ENCODE measurements around the gene PPP2R5C. TPM values are rescaled to one million over a fixed set of nuclear protein-coding genes. Genes with fewer than 3 reads are reported as not detected.

PPP2R5C gene
- polyA plus RNA-seq, 1 donor from 2014 or later, result 106 TPM

GRCh38 chr14:101835566-101835965, 74.1 kb downstream of the PPP2R5C start:
- Mint-ChIP-seq H3K27me3 (no peaks in the 10 kb centered on the region), H3K9me3 (no peaks in the 10 kb centered on the region), H3K27ac (no peak overlapping the region), H3K4me1 (peaks cover 30 to 50% (median 47%) of the 10 kb centered on the region in 3 donors), H3K4me3 (no peak overlapping the region), H3K36me3 (peaks cover 8% of the 10 kb centered on the region)

GRCh38 chr14:101836135-101836534, 74.6 kb downstream of the PPP2R5C start:
- H3K9me3 Mint-ChIP-seq, result no peaks in the 10 kb centered on the region
- peak overlapping the region in 2 of 3 donors; percentile 29 to 53 for H3K27ac Mint-ChIP-seq
- H3K4me3 Mint-ChIP-seq, result no peak overlapping the region
- peaks cover 34 to 51% (median 51%) of the 10 kb centered on the region in 3 donors for H3K4me1 Mint-ChIP-seq
- no peaks in the 10 kb centered on the region for H3K27me3 Mint-ChIP-seq
- H3K36me3 Mint-ChIP-seq, result peaks cover 8% of the 10 kb centered on the region

GRCh38 chr14:101838476-101838875, 77.0 kb downstream of the PPP2R5C start:
- Mint-ChIP-seq H3K27ac (peak overlapping the region; percentile 85 to 90 (median 90)), H3K4me1 (peaks cover 32 to 52% (median 51%) of the 10 kb centered on the region in 3 donors), H3K27me3 (no peaks in the 10 kb centered on the region), H3K36me3 (peaks cover 6% of the 10 kb centered on the region), H3K4me3 (peak overlapping the region in 3 of 4 donors; percentile 77 to 89 (median 88)), H3K9me3 (no peaks in the 10 kb centered on the region)

- Mint-ChIP-seq H3K27ac (peak overlapping the region; percentile 80 to 90 (median 85)), H3K36me3 (peaks cover 8% of the 10 kb centered on the region), H3K4me3 (peak overlapping the region in 3 of 4 donors; percentile 19 to 88 (median 74)), H3K27me3 (no peaks in the 10 kb centered on the region), H3K4me1 (peaks cover 37 to 59% (median 59%) of the 10 kb centered on the region in 3 donors), H3K9me3 (no peaks in the 10 kb centered on the region)
These were observed 77.7 kb downstream of the PPP2R5C start for GRCh38 chr14:101839236-101839635.

GRCh38 chr14:101839661-101840060, 78.2 kb downstream of the PPP2R5C start:
- peaks cover 8% of the 10 kb centered on the region for H3K36me3 Mint-ChIP-seq
- no peaks in the 10 kb centered on the region for H3K27me3 Mint-ChIP-seq
- peak overlapping the region; percentile 80 to 90 (median 85) for H3K27ac Mint-ChIP-seq
- peak overlapping the region in 3 of 4 donors; percentile 19 to 88 (median 74) for H3K4me3 Mint-ChIP-seq
- peaks cover 41 to 61% (median 59%) of the 10 kb centered on the region in 3 donors for H3K4me1 Mint-ChIP-seq
- H3K9me3 Mint-ChIP-seq, result no peaks in the 10 kb centered on the region

GRCh38 chr14:101840649-101841369, 79.3 kb downstream of the PPP2R5C start:
- Mint-ChIP-seq H3K27me3 (no peaks in the 10 kb centered on the region), H3K36me3 (peaks cover 8% of the 10 kb centered on the region), H3K27ac (peak overlapping the region; percentile 64 to 85 (median 84)), H3K9me3 (no peaks in the 10 kb centered on the region), H3K4me1 (peaks cover 50 to 63% (median 59%) of the 10 kb centered on the region in 3 donors), H3K4me3 (no peak overlapping the region)

- Mint-ChIP-seq H3K27me3 (no peaks in the 10 kb centered on the region), H3K27ac (peak overlapping the region; percentile 43 to 95 (median 68)), H3K4me3 (peak overlapping the region in 2 of 4 donors; percentile 22 to 39), H3K36me3 (peaks cover 2% of the 10 kb centered on the region), H3K9me3 (no peaks in the 10 kb centered on the region), H3K4me1 (peaks cover 44 to 66% (median 63%) of the 10 kb centered on the region in 3 donors)
These were observed 81.5 kb downstream of the PPP2R5C start for GRCh38 chr14:101843038-101843437.

GRCh38 chr14:101843665-101844064, 82.2 kb downstream of the PPP2R5C start:
- Mint-ChIP-seq H3K4me3 (peak overlapping the region; percentile 19 to 81 (median 66)), H3K27ac (peak overlapping the region; percentile 43 to 95 (median 68)), H3K36me3 (peaks cover 3% of the 10 kb centered on the region), H3K4me1 (peaks cover 40 to 62% (median 56%) of the 10 kb centered on the region in 3 donors), H3K9me3 (no peaks in the 10 kb centered on the region), H3K27me3 (no peaks in the 10 kb centered on the region)

- Mint-ChIP-seq H3K27me3 (no peaks in the 10 kb centered on the region), H3K27ac (peak overlapping the region; percentile 43 to 95 (median 68)), H3K4me1 (peaks cover 43 to 66% (median 56%) of the 10 kb centered on the region in 3 donors), H3K4me3 (peak overlapping the region; percentile 19 to 81 (median 66)), H3K9me3 (no peaks in the 10 kb centered on the region), H3K36me3 (peaks cover 6% of the 10 kb centered on the region)
These were observed 82.7 kb downstream of the PPP2R5C start for GRCh38 chr14:101844219-101844618.

GRCh38 chr14:101844751-101845150, 83.2 kb downstream of the PPP2R5C start:
- Mint-ChIP-seq H3K4me3 (peak overlapping the region in 3 of 4 donors; percentile 19 to 81 (median 44)), H3K27ac (peak overlapping the region; percentile 15 to 95 (median 43)), H3K4me1 (peaks cover 44 to 67% (median 58%) of the 10 kb centered on the region in 3 donors), H3K27me3 (no peaks in the 10 kb centered on the region), H3K9me3 (no peaks in the 10 kb centered on the region), H3K36me3 (peaks cover 6% of the 10 kb centered on the region)

GRCh38 chr14:101845496-101845895, 84.0 kb downstream of the PPP2R5C start:
- Mint-ChIP-seq H3K36me3 (peaks cover 6% of the 10 kb centered on the region), H3K27me3 (no peaks in the 10 kb centered on the region), H3K4me3 (peak overlapping the region; percentile 5 to 83 (median 50)), H3K4me1 (peaks cover 47 to 72% (median 58%) of the 10 kb centered on the region in 3 donors), H3K9me3 (no peaks in the 10 kb centered on the region), H3K27ac (peak overlapping the region; percentile 43 to 89 (median 55))

- Mint-ChIP-seq H3K36me3 (peaks cover 6% of the 10 kb centered on the region), H3K27me3 (no peaks in the 10 kb centered on the region), H3K9me3 (no peaks in the 10 kb centered on the region), H3K4me1 (peaks cover 45 to 72% (median 57%) of the 10 kb centered on the region in 3 donors), H3K27ac (peak overlapping the region; percentile 43 to 89 (median 55)), H3K4me3 (peak overlapping the region in 3 of 4 donors; percentile 16 to 83 (median 83))
These were observed 84.4 kb downstream of the PPP2R5C start for GRCh38 chr14:101845896-101846295.

GRCh38 chr14:101849125-101849524, 87.6 kb downstream of the PPP2R5C start:
- H3K9me3 Mint-ChIP-seq, result no peaks in the 10 kb centered on the region
- H3K4me3 Mint-ChIP-seq, result peak overlapping the region in 2 of 4 donors; percentile 72 to 84
- H3K4me1 Mint-ChIP-seq, result peaks cover 60 to 75% (median 67%) of the 10 kb centered on the region in 3 donors
- no peaks in the 10 kb centered on the region for H3K27me3 Mint-ChIP-seq
- peak overlapping the region in 2 of 3 donors; percentile 32 to 61 for H3K27ac Mint-ChIP-seq
- H3K36me3 Mint-ChIP-seq, result peaks cover 9% of the 10 kb centered on the region

- Mint-ChIP-seq H3K27me3 (no peaks in the 10 kb centered on the region), H3K9me3 (no peaks in the 10 kb centered on the region), H3K4me1 (peaks cover 60 to 75% (median 66%) of the 10 kb centered on the region in 3 donors), H3K27ac (peak overlapping the region; percentile 32 to 71 (median 61)), H3K4me3 (peak overlapping the region in 2 of 4 donors; percentile 72 to 84), H3K36me3 (peaks cover 9% of the 10 kb centered on the region)
These were observed 88.1 kb downstream of the PPP2R5C start for GRCh38 chr14:101849640-101850039.

GRCh38 chr14:101851183-101851582, 89.7 kb downstream of the PPP2R5C start:
- peak overlapping the region in 2 of 4 donors; percentile 13 to 82 for H3K4me3 Mint-ChIP-seq
- H3K4me1 Mint-ChIP-seq, result peaks cover 59 to 70% (median 61%) of the 10 kb centered on the region in 3 donors
- peak overlapping the region; percentile 63 to 84 (median 75) for H3K27ac Mint-ChIP-seq
- H3K27me3 Mint-ChIP-seq, result no peaks in the 10 kb centered on the region
- H3K36me3 Mint-ChIP-seq, result peaks cover 9% of the 10 kb centered on the region
- no peaks in the 10 kb centered on the region for H3K9me3 Mint-ChIP-seq

All from IgD-negative memory B cell (primary cell).